ENCODE measurements around the gene IKBKE.
A peak's percentile ranks its signal among the peaks of the same experiment; 100 is the strongest.

IKBKE gene

DNA sequence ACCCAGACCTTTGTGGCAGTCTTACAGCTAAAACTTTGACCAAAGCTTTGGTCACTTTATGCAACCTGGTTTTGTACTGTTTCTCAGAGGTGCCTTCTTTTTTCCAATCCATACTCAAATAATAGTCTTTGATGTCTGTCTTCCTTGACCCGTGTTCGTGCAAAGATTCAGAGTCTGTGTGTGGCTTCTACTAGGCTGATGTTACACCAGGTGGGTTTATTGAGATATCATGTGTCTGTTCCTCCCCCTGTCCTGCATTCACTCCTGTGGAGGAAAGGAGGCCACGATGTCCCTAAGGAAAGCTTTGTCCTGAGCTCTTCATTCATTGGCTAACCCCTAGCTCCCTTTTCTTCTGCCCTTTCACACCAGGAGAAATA is 15.0 kb upstream of the IKBKE start:
- no peak for DNase-seq (ENCODE audit: low read depth in 2 of 2)

DNA sequence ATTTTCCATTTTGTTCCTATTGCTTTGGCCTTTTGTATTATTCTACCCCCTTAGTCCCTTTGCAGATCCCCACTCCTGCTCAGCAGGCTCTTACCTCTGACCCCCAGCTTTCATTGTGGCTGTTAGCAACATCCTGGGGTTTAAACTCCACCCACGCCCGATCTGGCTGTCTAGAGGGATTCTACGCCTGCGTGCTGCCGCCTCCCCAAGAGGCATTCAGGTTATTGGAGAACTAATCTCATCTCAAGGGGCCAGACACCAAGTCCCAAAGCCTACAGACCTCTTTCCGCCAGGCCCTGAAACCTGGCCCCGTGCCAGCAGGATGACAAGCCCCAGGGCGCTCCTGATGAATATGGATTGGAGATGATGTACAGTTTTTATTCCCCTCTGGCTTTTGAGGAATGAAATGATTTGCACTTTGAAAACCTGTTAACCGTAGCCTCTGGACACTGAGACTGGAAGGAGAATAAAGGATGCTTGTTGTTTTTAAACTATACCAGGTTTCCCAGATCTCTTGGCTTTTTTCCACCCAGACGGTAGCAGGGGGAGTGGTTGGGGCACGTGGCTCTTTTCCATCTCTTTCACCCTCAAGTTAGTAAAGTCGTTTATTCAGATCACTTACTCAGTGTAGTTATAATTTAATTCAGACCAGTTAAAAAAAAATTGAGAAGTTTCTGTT is 14.5 kb upstream of the IKBKE start:
- DNase-seq (ENCODE audit: low read depth in 2 of 2) = no peak

- no peak for DNase-seq (ENCODE audit: low read depth in 2 of 2)
Observed at GRCh38 chr1:206456577-206457370, 13.5 kb upstream of the IKBKE start.

DNA sequence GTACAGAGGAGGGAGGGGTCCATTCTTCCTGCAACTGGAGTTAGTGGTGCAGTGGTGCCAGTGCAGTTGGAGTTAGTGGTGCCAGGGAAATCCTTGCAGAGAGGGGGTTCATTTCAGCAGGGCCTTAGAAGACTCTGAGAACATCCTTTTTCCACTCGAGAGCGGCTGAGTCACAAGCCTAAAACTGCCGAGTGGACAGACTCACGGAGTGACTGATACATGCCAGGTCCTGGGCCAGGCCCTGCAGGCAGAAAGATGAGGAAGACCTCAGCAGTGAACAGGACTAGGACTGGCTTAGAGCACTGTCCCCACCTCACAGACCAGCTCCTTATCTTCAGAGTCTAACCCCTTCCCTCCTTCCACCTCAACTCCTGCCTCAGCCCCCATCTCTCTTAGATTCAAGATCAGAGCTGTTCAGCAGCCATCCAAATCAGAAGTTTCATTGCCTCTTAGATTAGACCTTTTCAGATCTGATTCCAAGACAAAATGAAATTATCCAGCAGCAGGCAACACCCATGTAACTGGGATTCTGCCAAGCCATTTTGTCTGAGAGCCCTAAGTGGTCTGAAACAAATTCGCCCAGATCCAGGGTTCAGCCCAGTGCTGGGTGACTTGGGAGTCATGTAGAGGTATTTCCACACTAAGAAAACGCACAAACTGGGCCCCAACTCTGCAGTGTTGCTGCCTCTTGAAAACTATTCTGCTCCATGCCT is 12.7 kb upstream of the IKBKE start:
- no peak for DNase-seq (ENCODE audit: low read depth in 2 of 2)

GRCh38 chr1:206459703-206460102 is 10.6 kb upstream of the IKBKE start:
- no peak for DNase-seq (ENCODE audit: low read depth in 2 of 2)

GRCh38 chr1:206460836-206461426 is 9.3 kb upstream of the IKBKE start:
- no peak for DNase-seq (ENCODE audit: low read depth in 2 of 2)

DNA sequence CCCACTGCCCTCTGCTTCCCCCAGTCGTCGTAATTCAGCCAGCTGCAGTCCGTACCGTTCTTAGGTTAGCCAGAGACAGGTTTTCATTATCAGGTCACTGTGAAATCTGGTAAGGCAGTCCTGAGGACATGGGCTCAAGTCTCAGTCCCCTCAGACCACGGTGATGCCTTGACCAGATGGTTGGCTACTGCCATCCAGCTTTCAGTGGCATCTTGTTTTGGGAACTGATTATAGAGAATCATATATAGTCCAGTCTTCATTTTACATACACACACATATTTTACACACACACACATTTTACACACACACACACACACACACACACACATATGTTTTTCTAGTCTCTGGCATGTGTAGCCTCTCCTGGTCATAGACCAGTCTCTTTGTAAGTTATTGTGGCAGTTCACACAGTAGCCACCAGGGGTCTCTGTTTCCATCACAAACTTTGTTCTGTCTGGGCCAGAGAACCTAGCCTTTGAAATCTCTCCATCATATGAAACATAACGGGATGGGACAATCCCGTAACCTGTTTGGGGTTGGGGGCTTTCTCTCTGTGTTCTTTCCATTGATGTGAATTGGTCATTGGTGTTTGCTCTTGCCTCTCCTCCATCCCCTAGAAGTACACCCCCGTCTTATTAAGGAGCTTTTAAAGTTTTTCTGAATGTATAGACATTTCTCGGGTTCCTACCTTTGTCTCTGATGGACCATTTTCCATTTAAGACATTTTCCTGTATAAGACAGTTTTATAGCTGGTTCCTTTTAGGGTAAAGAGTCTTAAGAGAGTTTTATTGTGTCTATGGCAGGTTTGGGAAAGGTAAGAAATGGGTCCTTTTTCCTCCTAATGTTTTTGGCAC is 8.4 kb upstream of the IKBKE start:
- DNase-seq (ENCODE audit: low read depth in 2 of 2) = peak; percentile 36 to 43

- DNase-seq (ENCODE audit: low read depth in 2 of 2) = no peak
Observed at GRCh38 chr1:206463137-206463536, 7.1 kb upstream of the IKBKE start.

DNA sequence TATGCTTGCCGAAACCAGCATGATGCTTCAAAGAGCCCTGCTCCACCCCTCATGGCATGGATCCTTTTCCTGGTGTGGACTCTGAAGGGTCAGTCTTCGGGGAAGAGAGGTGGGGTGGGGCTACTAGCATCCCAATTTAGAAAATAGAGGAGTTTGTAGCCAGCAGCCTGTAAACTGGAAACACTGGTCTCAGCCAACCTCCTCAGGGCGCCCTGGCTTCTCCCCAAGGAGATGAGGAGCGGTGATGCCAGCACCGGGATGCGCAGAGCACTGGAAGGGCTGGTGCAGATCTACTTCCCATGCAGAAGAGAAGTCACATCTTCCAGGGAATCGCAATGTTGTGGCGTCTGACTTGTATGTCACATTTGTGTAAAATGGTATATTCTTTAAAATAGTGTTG is 6.4 kb upstream of the IKBKE start:
- DNase-seq (ENCODE audit: low read depth in 2 of 2) = no peak

DNA sequence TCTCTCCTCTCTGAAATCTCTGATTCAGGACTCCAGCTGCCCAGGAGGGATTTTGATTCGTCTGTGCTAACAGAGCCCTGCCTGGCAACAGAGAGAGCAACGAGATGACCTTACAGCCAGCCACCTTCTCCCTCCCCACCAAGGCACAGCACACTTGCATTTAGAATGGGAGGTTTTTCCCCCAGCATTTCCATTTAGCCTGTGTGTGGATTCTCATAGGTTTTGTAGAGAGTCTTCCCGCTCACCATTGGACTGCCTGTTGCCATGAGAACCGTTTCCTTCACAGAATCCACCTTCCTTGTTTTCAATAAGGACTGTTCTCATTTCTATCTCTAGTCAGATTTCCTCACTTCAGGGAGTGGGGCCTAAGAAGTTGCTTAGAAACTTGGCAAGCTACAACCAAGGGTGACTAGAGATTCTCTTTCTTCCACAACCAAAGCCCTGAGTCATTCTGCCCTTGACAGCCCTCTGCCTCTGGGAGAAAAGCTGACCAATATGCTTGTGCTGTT is 5.8 kb upstream of the IKBKE start:
- no peak for DNase-seq (ENCODE audit: low read depth in 2 of 2)

- no peak for DNase-seq (ENCODE audit: low read depth in 2 of 2)
Observed at GRCh38 chr1:206465951-206466350, 4.3 kb upstream of the IKBKE start.

- no peak for DNase-seq (ENCODE audit: low read depth in 2 of 2)
Observed at GRCh38 chr1:206466840-206467649, 3.2 kb upstream of the IKBKE start.

DNA sequence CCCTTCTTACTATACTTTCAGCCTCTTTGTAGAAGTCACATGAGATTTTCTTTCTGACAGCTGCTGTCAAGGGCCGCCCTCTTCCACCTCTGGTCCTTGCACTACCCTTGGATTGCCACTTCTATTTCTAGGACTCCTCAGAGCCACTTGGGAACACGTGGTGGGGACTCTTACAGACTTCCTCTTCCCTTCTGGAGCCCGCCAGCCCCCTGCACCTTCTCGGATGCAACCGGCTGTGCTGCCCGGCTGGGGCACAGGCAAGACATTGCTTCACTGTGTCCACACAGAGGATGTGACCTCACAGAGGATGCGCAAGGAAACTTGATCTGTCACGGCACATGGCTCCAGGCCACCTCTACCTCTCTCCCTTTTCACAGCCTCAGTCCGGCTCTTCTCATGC is 2.4 kb upstream of the IKBKE start:
- DNase-seq (ENCODE audit: low read depth in 2 of 2) = no peak

- DNase-seq (ENCODE audit: low read depth in 2 of 2) = no peak
Observed at GRCh38 chr1:206468571-206468970, 1.7 kb upstream of the IKBKE start.

DNA sequence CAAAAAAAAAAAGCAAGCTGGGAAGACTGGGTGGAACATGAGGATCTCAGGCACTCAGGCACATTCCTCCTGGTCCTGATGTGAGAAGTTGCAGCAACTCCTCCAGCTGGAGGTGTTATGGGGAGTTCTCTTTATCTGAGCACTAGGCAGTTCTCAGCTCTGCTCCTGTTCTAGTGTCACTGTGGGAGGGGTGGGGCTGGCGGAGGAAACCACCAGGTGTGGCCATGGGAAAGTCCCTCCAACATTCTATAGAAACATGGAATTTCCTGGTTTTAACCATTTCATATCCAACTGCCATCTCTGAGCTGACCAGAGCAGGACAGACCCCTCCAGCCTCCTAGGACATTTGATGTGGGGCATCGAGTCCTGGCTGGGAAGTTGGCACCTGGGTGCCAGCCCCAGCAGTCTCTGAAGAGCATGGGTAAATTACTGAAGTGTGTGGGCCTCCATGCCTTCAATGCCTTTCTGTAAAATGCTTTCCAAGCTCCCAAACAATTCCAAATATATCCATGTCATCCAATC is 804 bp upstream of the IKBKE start:
- DNase-seq (ENCODE audit: low read depth in 2 of 2) = no peak

DNA sequence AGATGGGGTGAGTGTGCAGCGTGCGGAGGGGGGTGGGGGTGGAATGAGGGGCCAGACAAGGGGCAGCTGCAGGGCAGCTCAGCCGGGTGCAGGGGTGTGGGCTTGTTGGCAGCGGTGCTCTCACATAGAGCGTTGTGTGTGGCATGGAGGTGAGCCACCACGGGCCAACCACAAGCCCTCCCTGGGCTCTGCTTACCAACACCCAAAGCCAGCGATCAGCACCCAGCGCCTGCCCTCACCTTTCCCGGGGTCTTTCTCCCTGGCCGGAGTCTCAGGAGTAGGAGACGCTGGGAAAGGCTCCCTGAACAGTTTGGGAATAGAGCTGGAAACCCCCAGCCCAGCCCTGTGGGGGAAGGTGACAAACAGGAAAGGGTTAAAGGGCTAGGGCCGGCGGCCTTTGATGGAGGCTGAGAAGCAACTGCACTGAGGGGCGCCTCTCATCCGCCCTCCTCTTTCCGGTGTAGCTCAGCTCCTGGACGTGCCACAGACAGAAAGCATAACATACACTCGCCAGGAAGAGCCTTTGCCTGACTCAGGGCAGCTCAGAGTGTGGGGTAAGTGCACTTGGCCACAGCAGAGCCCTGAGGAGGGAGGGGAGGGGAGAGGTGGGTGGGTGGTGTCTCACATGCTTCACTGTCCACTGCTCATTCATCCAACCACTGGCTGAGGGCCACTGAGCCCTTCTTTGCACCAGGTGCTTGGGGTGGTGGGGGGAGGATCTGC is 577 bp downstream of the IKBKE start:
- DNase-seq (ENCODE audit: low read depth in 2 of 2) = peak; percentile 51 to 53

DNA sequence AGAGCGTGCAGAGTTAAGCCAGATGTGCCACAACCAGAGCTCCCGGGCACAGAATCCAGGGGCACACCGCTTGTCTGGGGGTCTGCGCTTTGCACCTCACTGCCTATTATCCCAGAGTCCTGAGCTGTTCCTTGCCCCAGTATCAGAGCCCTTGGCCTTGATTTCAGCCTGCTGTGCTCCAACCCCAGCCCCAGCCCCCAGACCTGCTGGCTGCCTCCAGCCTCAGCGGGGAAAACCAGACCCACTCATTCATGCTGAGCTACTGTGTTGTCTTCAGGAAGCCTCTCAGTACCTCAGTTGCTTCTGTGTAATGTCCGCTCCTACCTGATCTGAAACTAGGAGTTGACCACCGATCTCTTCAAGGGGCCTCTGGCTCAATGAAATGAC is 1.1 kb downstream of the IKBKE start:
- no peak for DNase-seq (ENCODE audit: low read depth in 2 of 2)

- DNase-seq (ENCODE audit: low read depth in 2 of 2) = no peak
Observed at GRCh38 chr1:206472024-206472423, 1.7 kb downstream of the IKBKE start.

GRCh38 chr1:206472454-206472853 is 2.2 kb downstream of the IKBKE start:
- no peak for DNase-seq (ENCODE audit: low read depth in 2 of 2)

DNA sequence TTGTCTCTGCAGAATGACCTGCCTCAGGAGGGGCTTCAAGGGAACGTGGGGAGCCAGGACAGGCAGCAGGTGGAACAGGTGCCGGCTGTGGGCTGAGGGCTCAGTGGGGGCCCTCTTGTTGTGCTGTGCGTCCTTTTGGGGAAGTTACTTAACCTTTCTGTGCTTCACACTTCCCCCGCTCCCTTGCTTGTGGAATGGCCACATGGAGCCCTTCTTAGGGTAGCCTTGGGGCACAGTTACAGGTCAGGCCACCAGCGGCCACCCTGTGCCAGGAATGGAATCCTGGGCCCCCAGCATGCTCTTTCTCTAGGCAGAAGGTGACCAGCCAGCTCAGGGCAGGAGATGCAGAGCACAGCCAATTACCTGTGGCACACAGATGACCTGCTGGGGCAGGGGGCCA is 2.6 kb downstream of the IKBKE start:
- DNase-seq (ENCODE audit: low read depth in 2 of 2) = no peak

All from stimulated activated CD8-positive, alpha-beta memory T cell treated with anti-CD3 and anti-CD28 coated beads, Interleukin-15, amount 100 ng/mL, for 48 hours (primary cell).